Fibroblast of lung (primary cell): ENCODE results near the gene H6PD.

Experiments
- CTCF ChIP-seq, 2 donors: IDR thresholded peaks in 1 of 2; conservative IDR thresholded peaks in 1 of 2; 1 replicate in 1 of 2; 2 replicates in 1 of 2; pipeline ENCODE4 v1.5.1; 2011 to 2012; ENCODE audit warnings: low read length in 2 of 2, control low read depth in 1 of 2, inconsistent platforms in 1 of 2, low read depth in 1 of 2, mild to moderate bottlenecking in 1 of 2
- EZH2 ChIP-seq: IDR thresholded peaks from 2 replicates; pipeline ENCODE4 v1.5.1; 2012; ENCODE audit warnings: low read length, control low read depth, mild to moderate bottlenecking; ENCODE audit errors: missing control alignments

GRCh38 chr1:9202240-9202870 is 32.2 kb upstream of the H6PD start:
- no peak for TF ChIP-seq CTCF (conservative IDR thresholded peaks at IDR 0.05 in 1 of 2, IDR thresholded peaks at IDR 0.05 in 1 of 2; ENCODE audit: low read depth in 1 of 2, low read length in 2 of 2)
- TF ChIP-seq EZH2 = peak; percentile 62
